Measurements from ENCODE around the gene CPNE5.

CPNE5 gene

GRCh38 chr6:36836111-36837021 lies 2.9 kb downstream of the CPNE5 start:
- in situ Hi-C loops (cut with HindIII; ENCODE audit: low sequenced_read_pairs) = no loop called here
- no peak for DNase-seq (ENCODE audit: low read depth, low spot score)
- TF ChIP-seq, protein P1, sequence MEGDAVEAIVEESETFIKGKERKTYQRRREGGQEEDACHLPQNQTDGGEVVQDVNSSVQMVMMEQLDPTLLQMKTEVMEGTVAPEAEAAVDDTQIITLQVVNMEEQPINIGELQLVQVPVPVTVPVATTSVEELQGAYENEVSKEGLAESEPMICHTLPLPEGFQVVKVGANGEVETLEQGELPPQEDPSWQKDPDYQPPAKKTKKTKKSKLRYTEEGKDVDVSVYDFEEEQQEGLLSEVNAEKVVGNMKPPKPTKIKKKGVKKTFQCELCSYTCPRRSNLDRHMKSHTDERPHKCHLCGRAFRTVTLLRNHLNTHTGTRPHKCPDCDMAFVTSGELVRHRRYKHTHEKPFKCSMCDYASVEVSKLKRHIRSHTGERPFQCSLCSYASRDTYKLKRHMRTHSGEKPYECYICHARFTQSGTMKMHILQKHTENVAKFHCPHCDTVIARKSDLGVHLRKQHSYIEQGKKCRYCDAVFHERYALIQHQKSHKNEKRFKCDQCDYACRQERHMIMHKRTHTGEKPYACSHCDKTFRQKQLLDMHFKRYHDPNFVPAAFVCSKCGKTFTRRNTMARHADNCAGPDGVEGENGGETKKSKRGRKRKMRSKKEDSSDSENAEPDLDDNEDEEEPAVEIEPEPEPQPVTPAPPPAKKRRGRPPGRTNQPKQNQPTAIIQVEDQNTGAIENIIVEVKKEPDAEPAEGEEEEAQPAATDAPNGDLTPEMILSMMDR (IDR thresholded peaks at IDR 0.05; ENCODE audit: low read depth, low read length) = no peak
- no peak overlapping the region for H3K4me3 ChIP-seq (ENCODE audit: low read depth, low read length)

DNA sequence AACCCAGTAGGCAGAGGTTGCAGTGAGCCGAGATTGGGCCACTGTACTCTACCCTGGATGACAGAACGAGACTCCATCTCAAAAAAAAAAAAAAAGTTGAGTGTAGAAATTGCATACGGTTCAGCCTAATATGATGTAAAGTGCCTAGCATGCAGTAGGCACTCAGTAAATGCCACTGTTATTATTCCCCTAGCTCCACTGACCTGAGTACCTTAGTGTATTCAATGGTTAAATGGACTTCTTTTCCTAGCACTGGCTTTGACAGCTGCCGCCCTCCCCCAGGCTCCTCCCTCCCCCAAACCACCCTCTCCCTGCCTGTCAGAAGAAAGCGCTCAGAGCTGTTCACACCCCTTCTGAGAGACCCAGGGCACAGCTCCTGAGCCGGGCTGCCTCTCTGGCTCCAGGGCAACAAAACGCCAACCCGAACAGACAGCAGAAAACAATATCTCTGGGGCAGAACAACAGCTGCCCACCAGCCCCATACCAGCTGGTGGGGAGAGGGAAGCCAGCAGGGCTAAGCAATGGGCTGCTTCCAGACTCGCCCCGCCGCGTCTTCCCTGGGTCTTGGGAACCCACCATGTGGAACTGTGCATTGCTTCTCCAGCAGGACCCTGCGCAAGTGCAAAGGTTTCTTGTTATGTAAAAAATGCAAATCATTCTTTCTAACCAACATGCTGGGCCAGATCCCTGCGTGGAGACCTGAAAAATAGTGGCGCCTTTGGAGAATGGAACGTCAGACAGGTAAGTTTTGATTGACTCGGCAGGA lies 4.5 kb downstream of the CPNE5 start:
- TF ChIP-seq, protein P1 (IDR thresholded peaks at IDR 0.05; ENCODE audit: low read depth, low read length) = no peak
- H3K4me3 ChIP-seq (ENCODE audit: low read depth, low read length) = no peak overlapping the region
- DNase-seq (ENCODE audit: low read depth, low spot score) = no peak
- in situ Hi-C loops (cut with HindIII; ENCODE audit: low sequenced_read_pairs) = no loop called here

DNA sequence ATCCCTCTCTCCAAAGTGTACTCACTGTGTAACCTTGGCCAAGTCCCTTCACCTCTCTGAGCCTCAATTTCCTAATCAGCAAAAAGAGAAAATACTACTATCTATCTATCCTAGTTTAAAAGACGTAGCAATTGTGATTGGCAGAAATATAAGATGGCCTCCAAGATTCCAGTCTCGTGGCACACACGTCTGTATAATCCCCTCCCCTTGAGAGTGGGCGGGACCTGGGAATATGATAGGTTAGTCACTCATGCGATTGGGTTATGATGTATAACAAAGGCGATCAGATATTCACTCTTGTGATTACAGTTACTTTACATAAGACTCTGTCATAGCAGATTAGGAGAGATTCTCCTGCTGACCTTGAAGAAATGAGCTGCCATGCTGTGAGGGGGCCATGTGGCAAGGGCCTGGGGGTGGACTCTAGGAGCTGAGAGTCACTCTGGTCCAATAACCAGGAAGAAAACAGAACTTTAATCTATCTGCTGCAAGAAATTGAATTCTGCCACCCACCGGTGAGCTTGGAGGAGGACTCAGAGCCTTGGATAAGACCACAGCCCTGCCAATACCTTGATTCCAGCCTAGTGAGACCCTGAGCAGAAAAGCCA lies 6.0 kb downstream of the CPNE5 start:
- DNase-seq (ENCODE audit: low read depth, low spot score) = no peak
- in situ Hi-C loops (cut with HindIII; ENCODE audit: low sequenced_read_pairs) = no loop called here
- no peak overlapping the region for H3K4me3 ChIP-seq (ENCODE audit: low read depth, low read length)
- TF ChIP-seq, protein P1 (IDR thresholded peaks at IDR 0.05; ENCODE audit: low read depth, low read length) = no peak

GRCh38 chr6:36832313-36832712 lies 6.9 kb downstream of the CPNE5 start:
- no peak for DNase-seq (ENCODE audit: low read depth, low spot score)
- TF ChIP-seq, protein P1 (IDR thresholded peaks at IDR 0.05; ENCODE audit: low read depth, low read length) = no peak
- in situ Hi-C loops (cut with HindIII; ENCODE audit: low sequenced_read_pairs) = no loop called here
- no peak overlapping the region for H3K4me3 ChIP-seq (ENCODE audit: low read depth, low read length)

GRCh38 chr6:36830577-36830976 lies 8.7 kb downstream of the CPNE5 start:
- H3K4me3 ChIP-seq (ENCODE audit: low read depth, low read length) = no peak overlapping the region
- TF ChIP-seq, protein P1 (IDR thresholded peaks at IDR 0.05; ENCODE audit: low read depth, low read length) = no peak
- in situ Hi-C loops (cut with HindIII; ENCODE audit: low sequenced_read_pairs) = no loop called here
- no peak for DNase-seq (ENCODE audit: low read depth, low spot score)

GRCh38 chr6:36829919-36830544 lies 9.2 kb downstream of the CPNE5 start:
- peak; percentile 63 for DNase-seq (ENCODE audit: low read depth, low spot score)
- H3K4me3 ChIP-seq (ENCODE audit: low read depth, low read length) = no peak overlapping the region
- in situ Hi-C loops (cut with HindIII; ENCODE audit: low sequenced_read_pairs) = no loop called here

More at GRCh38 chr6:36829919-36830544, 9.2 kb downstream of the CPNE5 start:
- TF ChIP-seq, protein P1 (IDR thresholded peaks at IDR 0.05; ENCODE audit: low read depth, low read length) = no peak
